Measurements from ENCODE around the gene ARHGAP8. TPM values are rescaled to one million over a fixed set of nuclear protein-coding genes. Genes with fewer than 3 reads are reported as not detected.

Gene ARHGAP8
- polyA plus RNA-seq, 2 of the 4 experiments (the other 2 are of a cell fraction) = 1.2 to 3.8 TPM

DNA sequence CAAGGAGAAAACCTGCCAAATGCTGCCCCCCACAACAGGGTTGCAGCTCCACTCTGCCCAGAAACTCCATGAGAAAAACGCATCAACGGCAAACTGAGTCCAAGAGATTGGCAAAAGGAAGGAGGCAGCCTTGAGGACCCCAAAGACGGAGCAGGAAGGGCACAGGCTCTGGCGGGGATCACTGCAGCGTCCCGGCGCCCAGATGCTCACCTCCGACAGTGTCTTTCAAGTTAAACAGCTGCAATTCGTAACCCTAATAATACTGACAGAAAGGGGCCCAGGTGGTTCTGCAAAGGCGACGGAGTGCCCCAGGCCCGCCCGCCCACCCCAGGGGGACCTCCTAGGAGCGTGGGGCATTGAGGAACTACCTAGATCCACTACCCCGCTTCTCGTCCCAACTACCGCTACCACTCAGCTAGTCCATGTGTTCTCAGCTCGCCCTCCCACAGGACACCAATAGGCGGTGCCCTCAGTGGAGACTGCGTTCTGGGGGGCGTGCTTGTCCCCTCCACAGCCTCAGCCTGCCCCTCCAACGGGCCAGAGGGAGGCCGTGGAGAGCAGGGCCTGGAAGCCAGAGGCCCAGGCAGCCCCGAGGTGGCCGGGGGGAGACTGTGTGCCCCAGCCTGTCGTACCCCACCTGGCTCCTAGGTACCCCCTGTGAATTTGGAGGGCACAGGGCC, 130.0 kb downstream of the ARHGAP8 start:
- no peak for ATAC-seq
- TF ChIP-seq CBX8 (IDR thresholded peaks at IDR 0.05) (no peak), BHLHE40 (IDR thresholded peaks at IDR 0.05; ENCODE audit: low read depth, low read length) (no peak), HMGXB4 (CRISPR knock-in tag; IDR thresholded peaks at IDR 0.05; ENCODE audit: borderline replicate concordance) (no peak), HES2 (IDR thresholded peaks at IDR 0.05) (no peak), ZNF302 (CRISPR knock-in tag; IDR thresholded peaks at IDR 0.05) (no peak), CEBPB (IDR thresholded peaks at IDR 0.05) (no peak), ATOH8 (CRISPR knock-in tag; IDR thresholded peaks at IDR 0.05; ENCODE audit: low read depth) (no peak), USF2 (IDR thresholded peaks at IDR 0.05) (no peak), SREBF2 (IDR thresholded peaks at IDR 0.05) (no peak), E2F6 (IDR thresholded peaks at IDR 0.05; ENCODE audit: borderline replicate concordance, low read depth) (no peak), PHF8 (IDR thresholded peaks at IDR 0.05; ENCODE audit: borderline replicate concordance, low read depth) (no peak), RFX5 (IDR thresholded peaks at IDR 0.05) (no peak), EHMT2 (IDR thresholded peaks at IDR 0.05; ENCODE audit: low read depth) (no peak), CHD4 (IDR thresholded peaks at IDR 0.05; ENCODE audit: borderline replicate concordance) (no peak), NPAS2 (CRISPR knock-in tag; IDR thresholded peaks at IDR 0.05; ENCODE audit: borderline replicate concordance) (no peak), KDM5A (IDR thresholded peaks at IDR 0.05) (no peak), EP300 (IDR thresholded peaks at IDR 0.05) (no peak)
- 90% methylated on average over 12 of the region's 26 CpGs for WGBS (ENCODE audit: missing lambda C conversion rate)
- no peak overlapping the region for H3K27ac ChIP-seq
- ChIA-PET POLR2A (no interaction called here), CTCF (no interaction called here)
- no peak overlapping the region for H3K4me2 ChIP-seq
- no peaks in the 10 kb centered on the region for H3K4me1 ChIP-seq
- H3K9me3 ChIP-seq = no peaks in the 10 kb centered on the region
- FAIRE-seq = no peak
- no peak overlapping the region for H3K4me3 ChIP-seq
- DNase-seq (ENCODE audit: low read depth in 1 of 2, low spot score in 1 of 2) = no peak

DNA sequence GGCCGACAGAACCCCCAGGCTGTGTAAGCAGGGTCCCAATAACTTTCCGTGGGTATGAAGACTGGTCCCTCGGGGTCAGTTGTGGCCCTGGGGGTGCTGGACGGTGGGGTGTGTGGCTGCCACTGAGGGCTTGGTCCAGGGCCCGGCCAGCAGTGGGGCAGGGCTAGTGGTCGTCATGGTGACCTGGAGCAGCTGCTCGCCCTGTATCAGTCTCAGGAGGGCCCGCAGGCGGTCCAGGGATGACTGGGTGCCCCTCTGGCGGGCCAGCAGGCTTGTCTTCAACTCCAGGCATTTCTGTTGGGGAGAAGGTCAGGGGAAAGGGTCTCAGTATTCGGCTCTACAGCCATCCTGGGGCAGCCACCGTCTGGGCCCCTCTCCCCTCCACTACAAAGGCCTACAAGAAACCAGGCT, 130.6 kb downstream of the ARHGAP8 start:
- Histone ChIP-seq H3K4me1 (no peaks in the 10 kb centered on the region), H3K4me3 (no peak overlapping the region), H3K4me2 (no peak overlapping the region), H3K9me3 (no peaks in the 10 kb centered on the region), H3K27ac (no peak overlapping the region)
- DNase-seq (ENCODE audit: low read depth in 1 of 2, low spot score in 1 of 2) (no peak), ATAC-seq (no peak), FAIRE-seq (no peak)
- ChIA-PET CTCF (no interaction called here), POLR2A (no interaction called here)
- WGBS (ENCODE audit: missing lambda C conversion rate) = 80% methylated on average over 12 of the region's 12 CpGs
- no peak for TF ChIP-seq TP53 (CRISPR knock-in tag; IDR thresholded peaks at IDR 0.05)
- no peak for TF ChIP-seq CBX8 (IDR thresholded peaks at IDR 0.05)
- TF ChIP-seq, protein P1, sequence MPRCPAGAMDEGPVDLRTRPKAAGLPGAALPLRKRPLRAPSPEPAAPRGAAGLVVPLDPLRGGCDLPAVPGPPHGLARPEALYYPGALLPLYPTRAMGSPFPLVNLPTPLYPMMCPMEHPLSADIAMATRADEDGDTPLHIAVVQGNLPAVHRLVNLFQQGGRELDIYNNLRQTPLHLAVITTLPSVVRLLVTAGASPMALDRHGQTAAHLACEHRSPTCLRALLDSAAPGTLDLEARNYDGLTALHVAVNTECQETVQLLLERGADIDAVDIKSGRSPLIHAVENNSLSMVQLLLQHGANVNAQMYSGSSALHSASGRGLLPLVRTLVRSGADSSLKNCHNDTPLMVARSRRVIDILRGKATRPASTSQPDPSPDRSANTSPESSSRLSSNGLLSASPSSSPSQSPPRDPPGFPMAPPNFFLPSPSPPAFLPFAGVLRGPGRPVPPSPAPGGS (IDR thresholded peaks at IDR 0.05) = no peak
- no peak for TF ChIP-seq CEBPB (IDR thresholded peaks at IDR 0.05)
- TF ChIP-seq RARB (CRISPR knock-in tag; IDR thresholded peaks at IDR 0.05) = no peak
- TF ChIP-seq USF2 (IDR thresholded peaks at IDR 0.05) = no peak
- no peak for TF ChIP-seq RCOR1 (IDR thresholded peaks at IDR 0.05; ENCODE audit: low read depth, low read length)
- no peak for TF ChIP-seq SMC3 (IDR thresholded peaks at IDR 0.05)
- TF ChIP-seq ZFP36 (IDR thresholded peaks at IDR 0.05; ENCODE audit: borderline replicate concordance, partially characterized antibody) = no peak
- no peak for TF ChIP-seq JUNB (IDR thresholded peaks at IDR 0.05)
- no peak for TF ChIP-seq GATA3 (IDR thresholded peaks at IDR 0.05; ENCODE audit: borderline replicate concordance)
- TF ChIP-seq JUN (IDR thresholded peaks at IDR 0.05) = no peak
- TF ChIP-seq RNF2 (IDR thresholded peaks at IDR 0.05; ENCODE audit: borderline replicate concordance, low read depth) = no peak
- TF ChIP-seq HOXB5 (CRISPR knock-in tag; IDR thresholded peaks at IDR 0.05) = no peak
- TF ChIP-seq HOXA7 (CRISPR knock-in tag; IDR thresholded peaks at IDR 0.05) = no peak
- TF ChIP-seq HES2 (IDR thresholded peaks at IDR 0.05) = no peak
- no peak for TF ChIP-seq FOSL2 (IDR thresholded peaks at IDR 0.05)
- TF ChIP-seq FOSL2 (CRISPR knock-in tag; IDR thresholded peaks at IDR 0.05) = no peak
- TF ChIP-seq ZC3H11A (IDR thresholded peaks at IDR 0.05) = no peak
- TF ChIP-seq KDM5A (IDR thresholded peaks at IDR 0.05) = no peak

All from A549 (cell line).